Uterus (tissue), 2 donors: ENCODE measurements around the gene HOOK1.

Experiments used
- POLR2A ChIP-seq, 2 donors: fragments of 450-650 bp; IDR thresholded peaks; one replicate each; pipeline ENCODE4 v1.6.1; 2016; ENCODE audit warnings: antibody characterized with exemption in 2 of 2, mild to moderate bottlenecking in 1 of 2, moderate library complexity in 1 of 2
- TF ChIP-seq, protein P1 (sequence below), 4 experiments: fragments of 200-600 bp in 2 of 4; fragments of 450-650 bp in 2 of 4; sonication (generic) in 2 of 4; IDR thresholded peaks; one replicate each; pipeline ENCODE4 v1.5.1; 2016 to 2019; ENCODE audit warnings: antibody characterized with exemption in 4 of 4, mild to moderate bottlenecking in 2 of 4, moderate library complexity in 1 of 4

DNA sequence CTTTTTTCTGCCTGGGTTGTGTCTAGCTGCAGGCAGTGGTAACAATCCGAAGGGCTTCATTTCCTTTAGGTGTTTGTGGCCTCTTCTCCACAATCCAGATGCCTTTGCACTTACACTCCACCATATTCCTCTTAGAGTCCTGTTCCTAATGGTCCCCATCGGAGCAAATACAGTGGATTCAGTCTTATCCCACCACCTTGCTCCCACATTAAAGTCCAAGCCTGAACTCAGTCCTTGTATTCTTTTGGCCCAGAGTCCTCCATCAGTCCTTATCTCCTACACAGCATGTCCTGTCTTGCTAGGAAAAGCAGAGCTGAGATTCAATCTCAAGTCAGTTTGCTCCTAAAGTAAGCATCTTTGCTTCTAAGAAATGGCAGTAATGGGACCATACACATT lies 103.0 kb downstream of the HOOK1 start:
- TF ChIP-seq, protein P1, sequence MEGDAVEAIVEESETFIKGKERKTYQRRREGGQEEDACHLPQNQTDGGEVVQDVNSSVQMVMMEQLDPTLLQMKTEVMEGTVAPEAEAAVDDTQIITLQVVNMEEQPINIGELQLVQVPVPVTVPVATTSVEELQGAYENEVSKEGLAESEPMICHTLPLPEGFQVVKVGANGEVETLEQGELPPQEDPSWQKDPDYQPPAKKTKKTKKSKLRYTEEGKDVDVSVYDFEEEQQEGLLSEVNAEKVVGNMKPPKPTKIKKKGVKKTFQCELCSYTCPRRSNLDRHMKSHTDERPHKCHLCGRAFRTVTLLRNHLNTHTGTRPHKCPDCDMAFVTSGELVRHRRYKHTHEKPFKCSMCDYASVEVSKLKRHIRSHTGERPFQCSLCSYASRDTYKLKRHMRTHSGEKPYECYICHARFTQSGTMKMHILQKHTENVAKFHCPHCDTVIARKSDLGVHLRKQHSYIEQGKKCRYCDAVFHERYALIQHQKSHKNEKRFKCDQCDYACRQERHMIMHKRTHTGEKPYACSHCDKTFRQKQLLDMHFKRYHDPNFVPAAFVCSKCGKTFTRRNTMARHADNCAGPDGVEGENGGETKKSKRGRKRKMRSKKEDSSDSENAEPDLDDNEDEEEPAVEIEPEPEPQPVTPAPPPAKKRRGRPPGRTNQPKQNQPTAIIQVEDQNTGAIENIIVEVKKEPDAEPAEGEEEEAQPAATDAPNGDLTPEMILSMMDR (IDR thresholded peaks at IDR 0.05) = no peak
- TF ChIP-seq POLR2A (IDR thresholded peaks at IDR 0.05) = no peak
